K562 (cell line): ENCODE measurements around the gene HMGB3. TPM values are rescaled to one million over a fixed set of nuclear protein-coding genes. Genes with fewer than 3 reads are reported as not detected.

Source experiments
- ATAC-seq: fragments of 200-7000 bp; cut with Tn5 transposase; 3 replicates; pipeline ENCODE4 v1.9.1; 2020; ENCODE audit warnings: moderate library complexity
- BruUV-seq: library from RNA; stranded (reverse); fragments of 400-500 nt; replicated peaks from 2 replicates; lab custom pipeline; 2021; lab: Mats Ljungman, UMichigan
- CTCF ChIA-PET: fragments of 300-600 bp; formaldehyde crosslinking; extraction: SDS; loops from one replicate; lab custom pipeline; 2021; ENCODE audit warnings: low intra/inter-chr PET ratio; lab: Yijun Ruan, JAX
- POLR2A ChIA-PET: fragments of 300-600, 350-650 bp; sonication (Branson Sonifier 250); formaldehyde crosslinking; extraction: SDS; loops from one replicate; lab custom pipeline; 2021; ENCODE audit warnings: antibody characterized with exemption, inconsistent platforms; lab: Yijun Ruan, JAX
- DNase-seq, 4 experiments: peaks; one replicate each; pipeline versions ENCODE4 v3.0.0 to v3.0.0-alpha.2; 2011 to 2018; ENCODE audit warnings: low spot score in 3 of 4, mixed read lengths in 3 of 4; ENCODE audit errors: extremely low read depth in 1 of 4
- FAIRE-seq: peaks from 2 replicates; lab custom pipeline; 2011; peaks lifted over from hg19 to GRCh38; lab: Jason Lieb, UNC
- H2AFZ ChIP-seq: 2 replicates; pipeline ENCODE4 v1.6.0; 2011; ENCODE audit warnings: low read depth, low read length, control low read depth, inconsistent platforms
- H3K27ac ChIP-seq: fragments of 200-600 bp; 3 replicates; pipeline ENCODE4 v1.8.0; 2011; ENCODE audit warnings: low read depth, mild to moderate bottlenecking, control low read depth, inconsistent platforms, low read length, moderate library complexity, mixed read lengths; ENCODE audit errors: extremely low read depth
- H3K27me3 ChIP-seq, 2 experiments: fragments of 300-600 bp in 1 of 2; 2 replicates in 1 of 2; 3 replicates in 1 of 2; pipeline versions ENCODE4 v1.6.0 to v1.8.0; 2011; ENCODE audit warnings: inconsistent platforms in 2 of 2, low read length in 2 of 2, mild to moderate bottlenecking in 1 of 2, mixed read lengths in 1 of 2, moderate library complexity in 1 of 2; ENCODE audit not compliant: control insufficient read depth in 2 of 2, insufficient read depth in 2 of 2
- H3K36me3 ChIP-seq: fragments of 300-600 bp; 3 replicates; pipeline ENCODE4 v1.8.0; 2011; ENCODE audit warnings: mild to moderate bottlenecking, low read length, inconsistent platforms; ENCODE audit not compliant: control insufficient read depth, insufficient read depth
- H3K4me1 ChIP-seq, 2 experiments: fragments of 200-600 bp in 1 of 2; replicated peaks in 1 of 2; 2 replicates in 1 of 2; 3 replicates in 1 of 2; pipeline versions ENCODE4 v1.5.1 to v1.8.0; 2011; ENCODE audit warnings: inconsistent platforms in 2 of 2, low read length in 2 of 2, mild to moderate bottlenecking in 1 of 2, mixed read lengths in 1 of 2, moderate library complexity in 1 of 2; ENCODE audit not compliant: control insufficient read depth in 2 of 2, insufficient read depth in 2 of 2
- H3K4me2 ChIP-seq: 2 replicates; pipeline ENCODE4 v1.6.1; 2011; ENCODE audit warnings: low read length, control low read depth, inconsistent platforms, mixed read lengths; ENCODE audit not compliant: insufficient read depth
- H3K4me3 ChIP-seq: fragments of 200-600 bp; sonication (generic), shearing (Covaris generic); 2 replicates; pipeline ENCODE4 v1.5.1; 2016; ENCODE audit warnings: control low read depth, inconsistent platforms
- H3K79me2 ChIP-seq: fragments of 200-600 bp; 3 replicates; pipeline ENCODE4 v1.8.0; 2011; ENCODE audit warnings: low read length, inconsistent platforms; ENCODE audit not compliant: control insufficient read depth, insufficient read depth
- H3K9ac ChIP-seq, 2 experiments: 2 replicates each; pipeline versions ENCODE4 v1.6.0 to v1.6.1; 2011; ENCODE audit warnings: low read depth in 2 of 2, low read length in 2 of 2, control low read depth in 1 of 2, inconsistent platforms in 1 of 2, mild to moderate bottlenecking in 1 of 2, mixed read lengths in 1 of 2; ENCODE audit not compliant: insufficient read depth in 1 of 2
- H3K9me1 ChIP-seq: one replicate; pipeline ENCODE4 v1.6.0; 2011; ENCODE audit warnings: inconsistent platforms, mild to moderate bottlenecking, low read length, moderate library complexity; ENCODE audit not compliant: control insufficient read depth, insufficient read depth
- H3K9me3 ChIP-seq: replicated peaks from 2 replicates; pipeline ENCODE4 v1.5.1; 2011; ENCODE audit warnings: low read depth, low read length, inconsistent platforms; ENCODE audit not compliant: control insufficient read depth, insufficient read depth
- H4K20me1 ChIP-seq: replicated peaks from 2 replicates; pipeline ENCODE4 v1.6.1; 2011; ENCODE audit warnings: low read length, inconsistent platforms, mixed read lengths; ENCODE audit not compliant: control insufficient read depth, insufficient read depth
- CBFA2T3 ChIP-seq: fragments of 450-650 bp; IDR thresholded peaks from 2 replicates; pipeline ENCODE4 v1.6.1; 2017
- CTCF ChIP-seq, 3 experiments: IDR thresholded peaks in 2 of 3; conservative IDR thresholded peaks in 1 of 3; 2 replicates each; pipeline ENCODE4 v1.5.1; 2011 to 2012; ENCODE audit warnings: low read length in 3 of 3, mild to moderate bottlenecking in 3 of 3, control low read depth in 2 of 3, improper control_type of control experiment in 1 of 3, inconsistent platforms in 1 of 3, low read depth in 1 of 3, mixed read lengths in 1 of 3, moderate library complexity in 1 of 3; ENCODE audit not compliant: insufficient read depth in 2 of 3
- HOXB6 ChIP-seq: fragments of 250-450 bp; sonication (Bioruptor Pico); IDR thresholded peaks from 2 replicates; pipeline ENCODE4 v1.5.1; 2022; ENCODE audit warnings: mild to moderate bottlenecking, borderline replicate concordance
- JUND ChIP-seq, 2 experiments: IDR thresholded peaks; 2 replicates in 1 of 2; 3 replicates in 1 of 2; pipeline ENCODE4 v1.6.1; 2011; ENCODE audit warnings: borderline replicate concordance in 2 of 2, low read depth in 2 of 2, low read length in 2 of 2, improper control_type of control experiment in 1 of 2, missing biosample characterization in 1 of 2, missing genetic modification characterization in 1 of 2, missing genetic modification reagents in 1 of 2
- MAZ ChIP-seq, 2 experiments: fragments of 450-650 bp in 1 of 2; sonication (generic) in 1 of 2; formaldehyde crosslinking; IDR thresholded peaks in 1 of 2; conservative IDR thresholded peaks in 1 of 2; 2 replicates each; pipeline versions ENCODE4 v1.4.0 to v1.5.0; 2020; ENCODE audit warnings: mild to moderate bottlenecking in 1 of 2, missing genetic modification reagents in 1 of 2
- RBBP5 ChIP-seq: fragments of 200-600 bp; sonication (generic); IDR thresholded peaks from 2 replicates; pipeline ENCODE4 v1.6.1; 2012; ENCODE audit warnings: borderline replicate concordance, mild to moderate bottlenecking, low read length, control low read depth, inconsistent platforms; ENCODE audit not compliant: insufficient read depth, poor library complexity, severe bottlenecking
- RBM14 ChIP-seq: fragments of 200-400 bp; formaldehyde crosslinking; IDR thresholded peaks from 2 replicates; pipeline ENCODE4 v1.6.1; 2018; ENCODE audit warnings: low read depth, mild to moderate bottlenecking, low read length, moderate library complexity, borderline replicate concordance; ENCODE audit not compliant: insufficient read depth
- RCOR1 ChIP-seq, 2 experiments: IDR thresholded peaks; 2 replicates each; pipeline ENCODE4 v1.6.1; 2012; ENCODE audit warnings: low read depth in 2 of 2, low read length in 2 of 2, borderline replicate concordance in 1 of 2, improper control_type of control experiment in 1 of 2
- WGBS: fragments of 100-300 bp; shearing (Covaris generic); methylation state at CpG from one replicate; pipeline ENCODE4 v1.1.6; 2016; ENCODE audit warnings: low coverage, mixed read lengths; ENCODE audit not compliant: insufficient coverage; ENCODE audit errors: missing lambda C conversion rate; 5-methylcytosine and 5-hydroxymethylcytosine counted together
- in situ Hi-C: fragments of 300-500 bp; cut with MboI; formaldehyde crosslinking; loops from 4 replicates; pipeline ENCODE4 v1.15.0; 2018; ENCODE audit warnings: inconsistent platforms, mixed read lengths
- intact Hi-C: fragments of 100-400 bp; cut with micrococcal nuclease; formaldehyde crosslinking; loops from 2 replicates; pipeline ENCODE4 v1.14.2; 2022
- polyA plus RNA-seq, 8 experiments: library from polyadenylated mRNA; depleted of rRNA in 4 of 8; stranded (reverse) in 5 of 8; unstranded in 3 of 8; fragments of >200 nt; fragmentation: Nextera tagmentation in 2 of 8; fragmentation: Illumina TruSeq in 1 of 8; extraction: Ambion mirVana in 2 of 8; extraction: Trizol in 1 of 8; gene quantifications; 2 replicates each; pipeline versions ENCODE4 v1.2.1 to v1.2.3, GENCODE V29; 2011 to 2014; ENCODE audit warnings: inconsistent platforms in 1 of 8, missing spikeins in 1 of 8
- total RNA-seq, 7 experiments: library from RNA; depleted of rRNA in 6 of 7; stranded (reverse); fragments of >200 nt in 6 of 7; fragmentation: Illumina TruSeq in 2 of 7; extraction: Trizol in 2 of 7; gene quantifications; 2 replicates each; pipeline versions ENCODE4 v1.2.1 to v1.2.3, GENCODE V29; 2011 to 2021; ENCODE audit warnings: low replicate concordance in 1 of 7
- TF ChIP-seq, protein P1 (sequence below), 2 experiments: fragments of 250-450 bp in 1 of 2; fragments of 450-650 bp in 1 of 2; sonication (Bioruptor Pico) in 1 of 2; IDR thresholded peaks; 2 replicates each; pipeline versions ENCODE4 v1.6.1 to v1.8.0; 2016 to 2021; ENCODE audit warnings: mild to moderate bottlenecking in 2 of 2, moderate library complexity in 2 of 2, missing compliant biosample characterization in 1 of 2, missing genetic modification characterization in 1 of 2
- TF ChIP-seq, protein P2 (sequence below): sonication (generic); formaldehyde crosslinking; IDR thresholded peaks from 2 replicates; pipeline ENCODE4 v1.8.1; 2023; ENCODE audit warnings: missing genetic modification reagents, mild to moderate bottlenecking, borderline replicate concordance
- TF ChIP-seq, protein P3 (sequence below): sonication (generic); formaldehyde crosslinking; IDR thresholded peaks from 2 replicates; pipeline ENCODE4 v1.8.1; 2023; ENCODE audit warnings: mild to moderate bottlenecking, missing genetic modification reagents, moderate library complexity

HMGB3 gene
- total and polyA plus RNA-seq, 9 of the 15 experiments (the other 6 are each of a cell fraction or from before 2014, with no cell fraction given) = 36.7 to 168 (median 117) TPM

GRCh38 chrX:150959557-150959956 is 23.6 kb upstream of the HMGB3 start:
- peaks cover 0 to 8% of the 10 kb centered on the region in 2 experiments; a peak in 3 of 5 replicates for H3K27me3 ChIP-seq
- H3K4me3 ChIP-seq = no peak overlapping the region
- no TSS peak for BruUV-seq
- POLR2A ChIA-PET = no interaction called here
- FAIRE-seq (no peak), DNase-seq (no peak), ATAC-seq (no peak)
- in situ Hi-C loops = no loop called here
- H4K20me1 ChIP-seq = no peaks in the 10 kb centered on the region
- H3K27ac ChIP-seq = no peak overlapping the region
- H3K9me3 ChIP-seq = no peaks in the 10 kb centered on the region
- H3K36me3 ChIP-seq = no peaks in the 10 kb centered on the region
- no peaks in the 10 kb centered on the region for H3K79me2 ChIP-seq
- WGBS = 0% methylated on average over 2 of the region's 2 CpGs
- intact Hi-C loops = no loop called here
- CTCF ChIA-PET = no interaction called here
- H3K4me2 ChIP-seq = no peak overlapping the region
- no peak overlapping the region for H2AFZ ChIP-seq
- H3K9me1 ChIP-seq = no peaks in the 10 kb centered on the region
- H3K4me1 ChIP-seq = peaks cover 0 to 4% of the 10 kb centered on the region in 2 experiments; a peak in 1 of 5 replicates
- no peak overlapping the region for H3K9ac ChIP-seq
- TF ChIP-seq MAZ (CRISPR knock-in tag; conservative IDR thresholded peaks at IDR 0.05 in 1 of 2, IDR thresholded peaks at IDR 0.05 in 1 of 2) = no peak
- no peak for TF ChIP-seq HOXB6 (CRISPR knock-in tag)
- no peak for TF ChIP-seq RBBP5
- no peak for TF ChIP-seq CTCF (IDR thresholded peaks at IDR 0.05 in 2 of 3, conservative IDR thresholded peaks at IDR 0.05 in 1 of 3; ENCODE audit: insufficient read depth in 2 of 3, low read depth in 1 of 3, low read length in 3 of 3)
- TF ChIP-seq, protein P1, sequence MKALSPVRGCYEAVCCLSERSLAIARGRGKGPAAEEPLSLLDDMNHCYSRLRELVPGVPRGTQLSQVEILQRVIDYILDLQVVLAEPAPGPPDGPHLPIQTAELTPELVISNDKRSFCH (CRISPR knock-in tag; IDR thresholded peaks at IDR 0.05) = no peak
- TF ChIP-seq, protein P1 (tag; IDR thresholded peaks at IDR 0.05) = no peak
- no peak for TF ChIP-seq CBFA2T3
- TF ChIP-seq RBM14 = no peak
- TF ChIP-seq RCOR1 (IDR thresholded peaks at IDR 0.05; ENCODE audit: borderline replicate concordance in 1 of 2, low read depth in 2 of 2, low read length in 2 of 2) = no peak
- TF ChIP-seq, protein P2, sequence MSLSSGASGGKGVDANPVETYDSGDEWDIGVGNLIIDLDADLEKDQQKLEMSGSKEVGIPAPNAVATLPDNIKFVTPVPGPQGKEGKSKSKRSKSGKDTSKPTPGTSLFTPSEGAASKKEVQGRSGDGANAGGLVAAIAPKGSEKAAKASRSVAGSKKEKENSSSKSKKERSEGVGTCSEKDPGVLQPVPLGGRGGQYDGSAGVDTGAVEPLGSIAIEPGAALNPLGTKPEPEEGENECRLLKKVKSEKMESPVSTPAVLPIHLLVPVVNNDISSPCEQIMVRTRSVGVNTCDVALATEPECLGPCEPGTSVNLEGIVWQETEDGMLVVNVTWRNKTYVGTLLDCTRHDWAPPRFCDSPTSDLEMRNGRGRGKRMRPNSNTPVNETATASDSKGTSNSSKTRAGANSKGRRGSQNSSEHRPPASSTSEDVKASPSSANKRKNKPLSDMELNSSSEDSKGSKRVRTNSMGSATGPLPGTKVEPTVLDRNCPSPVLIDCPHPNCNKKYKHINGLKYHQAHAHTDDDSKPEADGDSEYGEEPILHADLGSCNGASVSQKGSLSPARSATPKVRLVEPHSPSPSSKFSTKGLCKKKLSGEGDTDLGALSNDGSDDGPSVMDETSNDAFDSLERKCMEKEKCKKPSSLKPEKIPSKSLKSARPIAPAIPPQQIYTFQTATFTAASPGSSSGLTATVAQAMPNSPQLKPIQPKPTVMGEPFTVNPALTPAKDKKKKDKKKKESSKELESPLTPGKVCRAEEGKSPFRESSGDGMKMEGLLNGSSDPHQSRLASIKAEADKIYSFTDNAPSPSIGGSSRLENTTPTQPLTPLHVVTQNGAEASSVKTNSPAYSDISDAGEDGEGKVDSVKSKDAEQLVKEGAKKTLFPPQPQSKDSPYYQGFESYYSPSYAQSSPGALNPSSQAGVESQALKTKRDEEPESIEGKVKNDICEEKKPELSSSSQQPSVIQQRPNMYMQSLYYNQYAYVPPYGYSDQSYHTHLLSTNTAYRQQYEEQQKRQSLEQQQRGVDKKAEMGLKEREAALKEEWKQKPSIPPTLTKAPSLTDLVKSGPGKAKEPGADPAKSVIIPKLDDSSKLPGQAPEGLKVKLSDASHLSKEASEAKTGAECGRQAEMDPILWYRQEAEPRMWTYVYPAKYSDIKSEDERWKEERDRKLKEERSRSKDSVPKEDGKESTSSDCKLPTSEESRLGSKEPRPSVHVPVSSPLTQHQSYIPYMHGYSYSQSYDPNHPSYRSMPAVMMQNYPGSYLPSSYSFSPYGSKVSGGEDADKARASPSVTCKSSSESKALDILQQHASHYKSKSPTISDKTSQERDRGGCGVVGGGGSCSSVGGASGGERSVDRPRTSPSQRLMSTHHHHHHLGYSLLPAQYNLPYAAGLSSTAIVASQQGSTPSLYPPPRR (CRISPR knock-in tag) = no peak
- no peak for TF ChIP-seq JUND (IDR thresholded peaks at IDR 0.05; ENCODE audit: borderline replicate concordance, low read depth, low read length)
- TF ChIP-seq JUND (tag; IDR thresholded peaks at IDR 0.05; ENCODE audit: borderline replicate concordance, low read depth, low read length) = no peak
- TF ChIP-seq, protein P3, sequence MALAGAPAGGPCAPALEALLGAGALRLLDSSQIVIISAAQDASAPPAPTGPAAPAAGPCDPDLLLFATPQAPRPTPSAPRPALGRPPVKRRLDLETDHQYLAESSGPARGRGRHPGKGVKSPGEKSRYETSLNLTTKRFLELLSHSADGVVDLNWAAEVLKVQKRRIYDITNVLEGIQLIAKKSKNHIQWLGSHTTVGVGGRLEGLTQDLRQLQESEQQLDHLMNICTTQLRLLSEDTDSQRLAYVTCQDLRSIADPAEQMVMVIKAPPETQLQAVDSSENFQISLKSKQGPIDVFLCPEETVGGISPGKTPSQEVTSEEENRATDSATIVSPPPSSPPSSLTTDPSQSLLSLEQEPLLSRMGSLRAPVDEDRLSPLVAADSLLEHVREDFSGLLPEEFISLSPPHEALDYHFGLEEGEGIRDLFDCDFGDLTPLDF = no peak
